HPDE6-E6E7 (cell line): Measurements from ENCODE around the gene UBXN10.

Experiments
- DNase-seq: peaks from one replicate; pipeline ENCODE4 v3.0.0; 2011; ENCODE audit warnings: missing footprints; ENCODE audit errors: extremely low spot score

The UBXN10 gene

GRCh38 chr1:20234788-20235535 is 49.1 kb downstream of the UBXN10 start:
- no peak for DNase-seq

GRCh38 chr1:20237646-20238045 is 51.8 kb downstream of the UBXN10 start:
- no peak for DNase-seq

- no peak for DNase-seq
Measured at GRCh38 chr1:20240012-20240411, 54.1 kb downstream of the UBXN10 start.

- DNase-seq, result no peak
Measured at GRCh38 chr1:20242890-20243479, 57.1 kb downstream of the UBXN10 start.
